KOPT-K1 (cell line): ENCODE results near the gene PRR14.

Experiments used
- H3K27ac ChIP-seq: fragments of 200-600 bp; sonication (generic); 2 replicates; pipeline ENCODE4 v1.5.1; 2016; ENCODE audit warnings: antibody characterized with exemption, mild to moderate bottlenecking, low read depth, low read length; ENCODE audit not compliant: poor library complexity, severe bottlenecking
- H3K36me3 ChIP-seq: fragments of 200-600 bp; sonication (generic); 2 replicates; pipeline ENCODE4 v1.5.1; 2017; ENCODE audit warnings: antibody characterized with exemption, mild to moderate bottlenecking, low read length, moderate library complexity; ENCODE audit not compliant: insufficient read depth
- H3K9me3 ChIP-seq: fragments of 200-600 bp; sonication (generic); 2 replicates; pipeline ENCODE4 v1.5.1; 2017; ENCODE audit warnings: antibody characterized with exemption, low read length, mild to moderate bottlenecking; ENCODE audit not compliant: insufficient read depth, poor library complexity, severe bottlenecking

PRR14 gene

DNA sequence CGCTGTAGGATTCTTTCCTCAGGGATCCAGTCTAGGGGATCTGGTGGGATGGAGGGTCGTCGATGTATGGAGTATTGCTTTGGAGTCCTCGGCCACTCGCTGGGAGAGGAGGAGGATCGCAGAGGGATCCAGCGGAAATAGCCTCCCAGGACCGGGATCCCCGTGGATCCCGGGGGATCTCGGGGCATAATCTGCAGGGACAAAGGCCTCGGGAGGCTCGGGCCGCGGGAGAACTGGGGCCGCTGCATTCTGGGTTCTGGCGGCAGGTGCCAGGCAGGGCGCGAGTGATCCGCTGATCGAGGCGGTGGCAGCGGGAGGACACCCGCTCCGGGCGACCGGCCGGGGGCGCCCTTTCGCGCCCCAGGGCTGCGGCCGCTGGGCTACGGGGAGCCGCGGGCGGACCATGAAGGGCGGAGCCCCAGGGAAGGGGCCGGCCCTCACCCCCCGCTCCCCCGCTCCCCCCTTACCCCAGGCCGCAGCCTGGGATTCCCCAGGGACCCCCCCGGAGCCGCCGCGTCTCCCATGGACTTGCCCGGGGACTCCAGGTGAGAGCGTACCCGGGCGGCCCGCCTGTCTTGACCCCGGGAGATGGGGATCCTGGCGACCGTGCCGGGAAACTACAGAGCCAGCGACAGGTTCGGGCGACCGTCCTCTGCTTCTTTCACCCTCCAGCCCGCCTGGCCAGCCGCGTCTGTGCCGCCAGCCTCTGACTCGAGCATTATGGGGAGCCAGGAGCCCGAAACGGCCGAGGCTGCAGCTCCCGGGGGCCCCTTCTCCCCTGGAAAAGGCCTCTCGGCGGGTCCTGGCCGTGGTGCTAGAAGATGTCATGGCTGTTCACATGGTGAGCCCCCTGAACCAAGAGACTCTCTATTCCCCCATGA, 604 bp downstream of the PRR14 start:
- Histone ChIP-seq H3K9me3 (no peaks in the 10 kb centered on the region), H3K36me3 (peaks cover 44% of the 10 kb centered on the region), H3K27ac (peak overlapping the region; percentile 88)

- peaks cover 50% of the 10 kb centered on the region for H3K36me3 ChIP-seq
- H3K27ac ChIP-seq = peak overlapping the region; percentile 88
- no peaks in the 10 kb centered on the region for H3K9me3 ChIP-seq
These were observed 1.2 kb downstream of the PRR14 start for GRCh38 chr16:30652005-30652296.

DNA sequence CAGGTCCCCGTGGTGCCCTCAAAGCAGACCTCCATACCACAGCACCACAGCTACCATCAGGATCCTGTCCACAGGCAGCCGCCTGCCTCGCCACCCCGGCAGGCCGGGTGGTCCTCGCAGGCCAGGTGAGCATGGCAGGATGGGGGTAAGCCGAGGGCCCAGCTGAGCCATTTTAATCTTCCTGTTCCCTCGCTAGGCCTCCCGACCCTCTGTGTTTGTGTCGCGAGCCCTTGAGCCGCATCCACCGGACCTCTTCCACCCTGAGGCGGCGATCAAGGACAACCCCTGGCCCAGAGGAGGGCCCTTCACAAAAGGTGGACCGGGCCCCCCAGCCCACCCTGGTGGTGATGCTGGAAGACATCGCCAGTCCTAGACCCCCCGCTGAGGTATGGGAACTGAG, 2.0 kb downstream of the PRR14 start:
- H3K27ac ChIP-seq = peak overlapping the region; percentile 88
- H3K36me3 ChIP-seq = peaks cover 52% of the 10 kb centered on the region
- no peaks in the 10 kb centered on the region for H3K9me3 ChIP-seq

- Histone ChIP-seq H3K9me3 (no peaks in the 10 kb centered on the region), H3K36me3 (peaks cover 52% of the 10 kb centered on the region), H3K27ac (no peak overlapping the region)
These were observed 4.1 kb downstream of the PRR14 start for GRCh38 chr16:30654856-30655255.

GRCh38 chr16:30655815-30656347, 5.1 kb downstream of the PRR14 start:
- H3K9me3 ChIP-seq = no peaks in the 10 kb centered on the region
- H3K27ac ChIP-seq = no peak overlapping the region
- H3K36me3 ChIP-seq = peaks cover 52% of the 10 kb centered on the region

- H3K9me3 ChIP-seq = no peaks in the 10 kb centered on the region
- peaks cover 57% of the 10 kb centered on the region for H3K36me3 ChIP-seq
- no peak overlapping the region for H3K27ac ChIP-seq
These were observed 5.6 kb downstream of the PRR14 start for GRCh38 chr16:30656388-30656787.

DNA sequence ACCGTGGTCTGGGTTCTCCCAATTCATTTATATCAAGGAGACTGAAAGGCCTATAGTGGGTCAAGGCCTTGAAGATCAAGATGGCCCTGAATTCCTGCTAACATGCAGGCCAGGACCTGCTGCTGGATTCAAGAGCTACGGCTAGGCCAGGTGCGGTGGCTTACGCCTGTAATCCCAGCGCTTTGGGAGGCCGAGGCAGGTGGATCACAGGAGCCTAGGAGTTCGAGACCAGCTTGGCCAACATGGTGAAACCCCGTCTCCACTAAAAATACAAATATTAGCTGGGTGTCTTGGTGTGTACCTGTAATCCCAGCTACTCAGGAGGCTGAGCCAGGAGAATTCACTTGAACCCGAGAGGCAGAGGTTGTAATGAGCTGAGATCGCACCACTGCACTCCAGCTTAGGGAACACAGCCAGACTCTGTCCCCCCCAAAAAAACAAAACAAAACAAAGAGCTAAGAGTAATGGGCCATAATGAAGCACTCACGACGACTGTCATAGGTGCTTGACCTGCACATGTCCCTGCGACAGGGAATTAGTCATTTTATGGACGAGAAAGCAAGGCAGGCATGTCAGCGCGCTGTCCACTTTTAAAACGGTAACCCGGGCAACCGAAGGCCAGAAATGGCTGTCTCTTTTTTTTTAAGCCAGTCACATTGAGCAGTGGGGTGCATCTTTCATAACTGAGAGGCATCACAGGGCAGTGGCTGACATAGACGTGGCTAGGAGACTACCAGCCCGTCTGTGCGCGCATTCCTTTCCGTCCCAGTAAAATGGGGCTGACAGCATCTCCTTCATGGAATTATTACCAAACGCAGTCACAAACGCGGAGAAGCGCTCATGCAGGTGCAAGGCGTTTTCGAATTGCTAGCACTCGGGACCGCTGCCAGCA, 6.5 kb downstream of the PRR14 start:
- Histone ChIP-seq H3K27ac (peak overlapping the region; percentile 95), H3K9me3 (no peaks in the 10 kb centered on the region), H3K36me3 (peaks cover 62% of the 10 kb centered on the region)

DNA sequence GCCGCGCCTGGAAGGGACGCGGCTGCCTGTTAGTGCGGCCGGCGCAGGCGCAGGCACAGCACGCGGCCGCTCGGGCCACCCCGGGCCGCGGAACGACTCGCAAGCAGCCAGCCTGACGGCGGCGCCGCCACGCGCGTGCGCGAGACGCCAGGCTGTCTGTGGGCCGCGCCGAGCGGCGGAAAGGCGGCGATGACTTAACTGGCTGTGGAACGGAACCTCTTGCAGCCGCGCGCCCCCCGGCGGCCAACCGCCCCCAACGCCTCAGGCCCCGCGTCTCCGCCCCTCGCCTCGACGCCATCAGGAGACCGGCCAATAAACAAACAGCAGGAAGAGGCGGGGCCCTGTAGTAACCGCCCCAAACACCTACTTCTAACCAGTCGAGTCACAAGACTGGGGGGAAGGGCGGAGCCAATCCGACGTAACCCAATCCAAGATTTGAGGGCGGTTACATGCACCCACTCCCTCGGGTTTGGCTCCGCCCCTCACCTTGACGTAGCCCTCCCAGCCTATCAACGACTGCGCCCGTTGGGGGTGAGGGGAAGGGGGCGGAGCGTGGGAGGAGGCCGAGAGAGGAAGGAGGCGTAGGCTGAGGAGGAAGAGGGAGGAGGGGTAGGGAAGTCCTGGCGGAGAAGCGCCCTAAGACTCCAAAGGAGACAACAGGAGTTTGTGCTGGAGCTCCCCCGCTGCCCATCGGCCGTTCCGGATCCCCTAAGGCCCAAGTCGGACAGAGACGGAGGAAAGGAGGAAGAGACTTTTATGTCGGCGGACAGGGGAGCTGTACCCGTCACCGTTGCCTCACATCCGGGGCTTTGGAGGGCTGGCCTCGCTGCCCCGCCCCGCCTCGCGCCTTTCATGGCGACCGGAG, 7.3 kb downstream of the PRR14 start, which contains the start of gene FBRS:
TSS of gene FBRS (plus strand) at position 566 of the 865 bp plus-strand sequence. CDS start 1,088 bp downstream, outside the sequence.
- Histone ChIP-seq H3K9me3 (no peaks in the 10 kb centered on the region), H3K27ac (peak within 1 kb of the TSS; percentile 95), H3K36me3 (peaks cover 62% of the 10 kb centered on the region)

DNA sequence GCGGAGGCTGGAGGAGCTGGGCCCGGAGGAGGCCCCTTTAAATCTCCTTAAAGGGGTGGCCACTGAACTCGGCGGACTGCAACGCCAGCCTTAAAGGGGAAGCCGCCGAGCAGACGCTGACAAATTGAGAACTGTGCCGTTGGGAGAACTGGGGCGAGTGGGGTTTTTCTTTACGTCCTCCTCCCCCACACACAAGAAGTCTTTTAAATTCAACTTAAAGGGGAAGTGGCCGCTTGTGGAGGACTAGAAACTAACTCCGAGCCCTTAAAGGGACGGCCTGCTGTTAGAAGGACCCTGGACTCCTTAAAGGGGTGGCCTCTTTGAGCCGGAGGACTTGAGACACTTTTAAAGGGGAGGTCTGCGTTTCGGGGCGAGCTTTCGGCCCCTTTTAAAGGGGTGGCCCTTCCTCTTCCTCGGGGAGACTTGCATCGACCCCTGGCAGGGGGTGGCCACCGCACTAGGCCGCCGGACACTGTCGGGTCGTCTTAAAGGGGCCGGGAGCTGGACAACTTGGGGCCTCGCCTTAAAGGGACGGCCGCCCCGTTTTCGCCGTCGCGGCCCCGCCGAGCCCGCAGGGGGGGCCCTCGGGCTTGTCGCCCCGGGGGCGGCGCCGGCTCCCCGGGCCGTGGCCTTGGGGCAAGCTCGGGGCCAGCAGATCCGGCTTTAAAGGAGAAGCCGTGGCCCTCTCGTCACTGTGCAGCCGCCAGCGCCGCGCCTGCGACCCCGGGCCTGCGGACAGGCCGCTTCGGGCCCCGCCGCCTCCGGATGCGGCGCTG, 8.2 kb downstream of the PRR14 start:
- no peaks in the 10 kb centered on the region for H3K9me3 ChIP-seq
- peak overlapping the region; percentile 95 for H3K27ac ChIP-seq
- peaks cover 62% of the 10 kb centered on the region for H3K36me3 ChIP-seq

- H3K36me3 ChIP-seq = peaks cover 61% of the 10 kb centered on the region
- H3K9me3 ChIP-seq = no peaks in the 10 kb centered on the region
- H3K27ac ChIP-seq = peak overlapping the region; percentile 95
These were observed 9.0 kb downstream of the PRR14 start for GRCh38 chr16:30659507-30660423.

DNA sequence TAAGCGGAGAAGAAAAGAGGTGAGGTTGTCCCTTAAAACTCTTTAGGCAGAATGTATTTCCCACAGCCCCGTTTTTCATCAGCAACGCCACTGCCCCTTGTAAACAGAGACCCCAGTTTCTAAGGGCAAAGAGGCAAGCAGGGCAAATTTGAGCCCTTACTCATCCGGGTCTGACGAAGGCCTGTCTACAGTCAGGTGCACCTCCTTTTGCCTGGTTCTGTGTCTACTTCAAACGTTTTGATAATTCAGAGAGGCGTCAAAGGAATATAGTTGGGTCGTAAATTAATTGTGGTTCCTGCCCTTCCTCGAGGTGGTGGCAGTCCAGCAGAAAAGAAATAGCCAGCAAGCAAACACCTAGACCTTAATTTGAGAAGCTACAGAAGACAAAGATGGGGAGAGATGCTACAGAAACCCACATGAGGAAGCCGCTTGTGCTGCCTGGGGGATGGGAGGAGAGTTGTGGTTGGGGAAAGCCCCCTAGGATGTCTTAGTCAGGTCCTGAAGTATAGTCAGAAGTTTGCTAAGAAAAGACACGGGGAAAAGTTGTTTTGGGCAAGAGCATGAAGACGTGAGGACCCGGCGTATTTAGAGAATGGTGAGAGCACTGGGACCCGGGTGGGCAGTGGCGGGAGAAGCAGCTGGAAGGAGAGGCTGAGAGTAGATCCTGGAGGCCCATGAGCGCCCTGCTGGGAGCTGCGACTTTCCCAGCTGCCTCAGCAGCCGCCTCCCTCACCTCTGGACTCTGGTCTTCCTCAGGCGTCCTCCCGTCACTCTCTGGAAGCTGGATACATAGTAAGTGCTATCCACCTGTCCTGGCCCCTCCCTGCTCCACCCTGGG, 9.9 kb downstream of the PRR14 start:
- peaks cover 61% of the 10 kb centered on the region for H3K36me3 ChIP-seq
- H3K9me3 ChIP-seq = no peaks in the 10 kb centered on the region
- peak overlapping the region; percentile 95 for H3K27ac ChIP-seq

GRCh38 chr16:30662449-30662848, 11.7 kb downstream of the PRR14 start:
- Histone ChIP-seq H3K27ac (no peak overlapping the region), H3K9me3 (no peaks in the 10 kb centered on the region), H3K36me3 (peaks cover 64% of the 10 kb centered on the region)
